ENCODE results near the gene ATXN7L1.

The ATXN7L1 gene

DNA sequence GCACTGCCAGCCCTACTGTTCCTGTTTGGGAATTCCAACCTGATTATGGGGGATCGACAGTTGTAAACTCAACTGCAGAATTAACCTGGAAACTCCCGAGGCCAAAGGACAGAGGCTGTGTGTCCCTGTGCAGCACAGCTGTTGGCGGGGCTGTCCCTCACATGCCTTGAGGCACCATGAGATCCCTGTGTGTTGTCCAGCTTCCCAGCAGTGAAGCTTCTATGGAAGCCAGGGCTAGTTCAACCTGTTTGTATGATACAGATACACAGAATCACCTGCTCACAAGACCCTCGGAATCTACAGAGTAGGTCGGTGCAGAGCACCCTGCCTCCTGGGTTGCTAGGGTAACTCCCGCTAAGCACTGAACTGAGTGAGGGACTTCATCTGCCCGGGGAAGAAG lies 234.1 kb downstream of the ATXN7L1 start:
- TF ChIP-seq ZNF792 (tag by site-specific recombination; IDR thresholded peaks at IDR 0.05) (no peak), ZNF239 (tag by site-specific recombination; IDR thresholded peaks at IDR 0.05) (no peak)
- TF ChIP-seq, protein P1, sequence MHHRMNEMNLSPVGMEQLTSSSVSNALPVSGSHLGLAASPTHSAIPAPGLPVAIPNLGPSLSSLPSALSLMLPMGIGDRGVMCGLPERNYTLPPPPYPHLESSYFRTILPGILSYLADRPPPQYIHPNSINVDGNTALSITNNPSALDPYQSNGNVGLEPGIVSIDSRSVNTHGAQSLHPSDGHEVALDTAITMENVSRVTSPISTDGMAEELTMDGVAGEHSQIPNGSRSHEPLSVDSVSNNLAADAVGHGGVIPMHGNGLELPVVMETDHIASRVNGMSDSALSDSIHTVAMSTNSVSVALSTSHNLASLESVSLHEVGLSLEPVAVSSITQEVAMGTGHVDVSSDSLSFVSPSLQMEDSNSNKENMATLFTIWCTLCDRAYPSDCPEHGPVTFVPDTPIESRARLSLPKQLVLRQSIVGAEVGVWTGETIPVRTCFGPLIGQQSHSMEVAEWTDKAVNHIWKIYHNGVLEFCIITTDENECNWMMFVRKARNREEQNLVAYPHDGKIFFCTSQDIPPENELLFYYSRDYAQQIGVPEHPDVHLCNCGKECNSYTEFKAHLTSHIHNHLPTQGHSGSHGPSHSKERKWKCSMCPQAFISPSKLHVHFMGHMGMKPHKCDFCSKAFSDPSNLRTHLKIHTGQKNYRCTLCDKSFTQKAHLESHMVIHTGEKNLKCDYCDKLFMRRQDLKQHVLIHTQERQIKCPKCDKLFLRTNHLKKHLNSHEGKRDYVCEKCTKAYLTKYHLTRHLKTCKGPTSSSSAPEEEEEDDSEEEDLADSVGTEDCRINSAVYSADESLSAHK (tag by site-specific recombination; IDR thresholded peaks at IDR 0.05) = no peak
- Histone ChIP-seq H3K9me3 (ENCODE audit: control insufficient read depth, insufficient read depth, low read depth, low read length) (no peaks in the 10 kb centered on the region), H3K27ac (ENCODE audit: extremely low read depth, low read depth, low read length) (no peak overlapping the region), H3K4me3 (ENCODE audit: low read depth, low read length) (no peak overlapping the region), H3K36me3 (ENCODE audit: control insufficient read depth in 2 of 2, insufficient read depth in 1 of 2, low read length in 2 of 2) (peaks cover 0 to 9% of the 10 kb centered on the region in 2 experiments; a peak in 1 of 3 replicates), H3K4me1 (ENCODE audit: control insufficient read depth, insufficient read depth, low read length) (no peaks in the 10 kb centered on the region)
- ChIA-PET CTCF (no interaction called here), POLR2A (no interaction called here)

DNA sequence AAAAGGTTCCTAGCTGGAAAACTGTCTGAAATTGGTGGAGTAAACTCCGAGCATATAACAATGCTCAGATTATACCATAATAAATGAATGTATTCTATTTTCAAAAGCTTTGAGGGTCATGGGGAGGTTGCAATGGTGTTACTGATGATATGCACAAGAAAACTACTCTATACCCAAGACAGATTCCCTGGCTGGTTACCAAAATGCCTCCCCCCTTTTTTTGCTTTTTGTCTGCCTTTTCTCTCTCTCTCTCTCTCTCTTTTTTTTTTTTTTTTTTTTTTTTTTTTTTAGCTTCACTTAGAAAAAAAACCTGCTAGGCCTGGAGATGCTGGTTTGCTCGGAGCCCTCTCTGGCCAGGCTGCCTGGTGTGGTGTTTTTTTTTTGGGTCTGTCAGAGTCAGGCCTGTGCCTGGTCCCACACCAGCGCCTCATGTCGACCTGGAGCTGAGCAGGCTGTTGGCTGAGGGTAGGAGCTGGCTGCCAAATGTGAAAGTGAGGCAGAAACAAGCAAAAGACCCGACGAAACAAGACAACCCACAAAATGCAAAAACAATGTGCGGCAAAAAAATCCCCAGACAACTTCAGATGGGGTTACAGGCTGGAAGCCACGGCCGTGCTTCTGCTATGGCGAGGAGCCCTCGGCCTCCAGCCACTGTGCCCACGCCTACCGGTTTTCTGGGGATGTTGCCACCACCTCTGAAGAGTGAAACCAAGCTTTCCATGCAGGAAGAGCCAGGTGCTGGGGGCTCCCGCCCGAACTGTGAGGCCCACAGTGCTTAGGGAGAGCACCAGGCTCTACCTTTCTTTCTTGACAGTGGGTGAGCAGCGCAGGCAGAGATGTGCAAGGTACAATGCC lies 235.2 kb downstream of the ATXN7L1 start:
- no peak overlapping the region for H3K4me3 ChIP-seq (ENCODE audit: low read depth, low read length)
- peaks cover 0 to 9% of the 10 kb centered on the region in 2 experiments; a peak in 1 of 3 replicates for H3K36me3 ChIP-seq (ENCODE audit: control insufficient read depth in 2 of 2, insufficient read depth in 1 of 2, low read length in 2 of 2)
- H3K27ac ChIP-seq (ENCODE audit: extremely low read depth, low read depth, low read length) = no peak overlapping the region
- ChIA-PET POLR2A (no interaction called here), CTCF (interaction anchor here (0.6 to 0.7 kb wide), 2 partner anchors 15 to 407 kb away, joined by 3 read pairs; no protein-coding TSS in a partner anchor)
- no peaks in the 10 kb centered on the region for H3K9me3 ChIP-seq (ENCODE audit: control insufficient read depth, insufficient read depth, low read depth, low read length)
- no peak for TF ChIP-seq ZNF560 (tag by site-specific recombination; IDR thresholded peaks at IDR 0.05; ENCODE audit: borderline replicate concordance)
- TF ChIP-seq ZNF555 (tag by site-specific recombination; conservative IDR thresholded peaks at IDR 0.05) = no peak
- TF ChIP-seq, protein P2, sequence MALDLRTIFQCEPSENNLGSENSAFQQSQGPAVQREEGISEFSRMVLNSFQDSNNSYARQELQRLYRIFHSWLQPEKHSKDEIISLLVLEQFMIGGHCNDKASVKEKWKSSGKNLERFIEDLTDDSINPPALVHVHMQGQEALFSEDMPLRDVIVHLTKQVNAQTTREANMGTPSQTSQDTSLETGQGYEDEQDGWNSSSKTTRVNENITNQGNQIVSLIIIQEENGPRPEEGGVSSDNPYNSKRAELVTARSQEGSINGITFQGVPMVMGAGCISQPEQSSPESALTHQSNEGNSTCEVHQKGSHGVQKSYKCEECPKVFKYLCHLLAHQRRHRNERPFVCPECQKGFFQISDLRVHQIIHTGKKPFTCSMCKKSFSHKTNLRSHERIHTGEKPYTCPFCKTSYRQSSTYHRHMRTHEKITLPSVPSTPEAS (tag by site-specific recombination; IDR thresholded peaks at IDR 0.05) = no peak
- TF ChIP-seq ZNF416 (tag by site-specific recombination; IDR thresholded peaks at IDR 0.05) = no peak
- no peak for TF ChIP-seq ZNF473 (tag by site-specific recombination; IDR thresholded peaks at IDR 0.05)
- TF ChIP-seq ZNF561 (tag by site-specific recombination; IDR thresholded peaks at IDR 0.05; ENCODE audit: borderline replicate concordance) = no peak
- no peak for TF ChIP-seq ZNF621 (tag by site-specific recombination; IDR thresholded peaks at IDR 0.05)
- TF ChIP-seq ZNF670 (tag by site-specific recombination; IDR thresholded peaks at IDR 0.05; ENCODE audit: low read depth) = no peak
- TF ChIP-seq SP7 (tag by site-specific recombination; IDR thresholded peaks at IDR 0.05) = no peak
- no peak for TF ChIP-seq BCL11B (tag by site-specific recombination; IDR thresholded peaks at IDR 0.05; ENCODE audit: low read depth)
- TF ChIP-seq ZNF521 (tag by site-specific recombination; IDR thresholded peaks at IDR 0.05) = no peak
- TF ChIP-seq PRDM1 (tag by site-specific recombination; IDR thresholded peaks at IDR 0.05) = no peak
- TF ChIP-seq ZNF184 (tag by site-specific recombination; IDR thresholded peaks at IDR 0.05) = no peak
- TF ChIP-seq ZIC2 (tag by site-specific recombination; IDR thresholded peaks at IDR 0.05) = no peak
- TF ChIP-seq ZBTB8A (tag by site-specific recombination; IDR thresholded peaks at IDR 0.05) = no peak
- no peak for TF ChIP-seq ZNF155 (tag by site-specific recombination; IDR thresholded peaks at IDR 0.05)
- TF ChIP-seq, protein P3, sequence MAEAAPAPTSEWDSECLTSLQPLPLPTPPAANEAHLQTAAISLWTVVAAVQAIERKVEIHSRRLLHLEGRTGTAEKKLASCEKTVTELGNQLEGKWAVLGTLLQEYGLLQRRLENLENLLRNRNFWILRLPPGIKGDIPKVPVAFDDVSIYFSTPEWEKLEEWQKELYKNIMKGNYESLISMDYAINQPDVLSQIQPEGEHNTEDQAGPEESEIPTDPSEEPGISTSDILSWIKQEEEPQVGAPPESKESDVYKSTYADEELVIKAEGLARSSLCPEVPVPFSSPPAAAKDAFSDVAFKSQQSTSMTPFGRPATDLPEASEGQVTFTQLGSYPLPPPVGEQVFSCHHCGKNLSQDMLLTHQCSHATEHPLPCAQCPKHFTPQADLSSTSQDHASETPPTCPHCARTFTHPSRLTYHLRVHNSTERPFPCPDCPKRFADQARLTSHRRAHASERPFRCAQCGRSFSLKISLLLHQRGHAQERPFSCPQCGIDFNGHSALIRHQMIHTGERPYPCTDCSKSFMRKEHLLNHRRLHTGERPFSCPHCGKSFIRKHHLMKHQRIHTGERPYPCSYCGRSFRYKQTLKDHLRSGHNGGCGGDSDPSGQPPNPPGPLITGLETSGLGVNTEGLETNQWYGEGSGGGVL (tag by site-specific recombination; IDR thresholded peaks at IDR 0.05) = no peak
- TF ChIP-seq, protein P4, sequence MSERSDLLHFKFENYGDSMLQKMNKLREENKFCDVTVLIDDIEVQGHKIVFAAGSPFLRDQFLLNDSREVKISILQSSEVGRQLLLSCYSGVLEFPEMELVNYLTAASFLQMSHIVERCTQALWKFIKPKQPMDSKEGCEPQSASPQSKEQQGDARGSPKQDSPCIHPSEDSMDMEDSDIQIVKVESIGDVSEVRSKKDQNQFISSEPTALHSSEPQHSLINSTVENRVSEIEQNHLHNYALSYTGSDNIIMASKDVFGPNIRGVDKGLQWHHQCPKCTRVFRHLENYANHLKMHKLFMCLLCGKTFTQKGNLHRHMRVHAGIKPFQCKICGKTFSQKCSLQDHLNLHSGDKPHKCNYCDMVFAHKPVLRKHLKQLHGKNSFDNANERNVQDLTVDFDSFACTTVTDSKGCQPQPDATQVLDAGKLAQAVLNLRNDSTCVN (tag by site-specific recombination; optimal IDR thresholded peaks at IDR 0.05) = no peak
- TF ChIP-seq, protein P5, sequence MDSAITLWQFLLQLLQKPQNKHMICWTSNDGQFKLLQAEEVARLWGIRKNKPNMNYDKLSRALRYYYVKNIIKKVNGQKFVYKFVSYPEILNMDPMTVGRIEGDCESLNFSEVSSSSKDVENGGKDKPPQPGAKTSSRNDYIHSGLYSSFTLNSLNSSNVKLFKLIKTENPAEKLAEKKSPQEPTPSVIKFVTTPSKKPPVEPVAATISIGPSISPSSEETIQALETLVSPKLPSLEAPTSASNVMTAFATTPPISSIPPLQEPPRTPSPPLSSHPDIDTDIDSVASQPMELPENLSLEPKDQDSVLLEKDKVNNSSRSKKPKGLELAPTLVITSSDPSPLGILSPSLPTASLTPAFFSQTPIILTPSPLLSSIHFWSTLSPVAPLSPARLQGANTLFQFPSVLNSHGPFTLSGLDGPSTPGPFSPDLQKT (IDR thresholded peaks at IDR 0.05; ENCODE audit: borderline replicate concordance, low read depth, low read length) = no peak
- H3K4me1 ChIP-seq (ENCODE audit: control insufficient read depth, insufficient read depth, low read length) = no peaks in the 10 kb centered on the region

All from HEK293 (cell line).